ENCODE measurements around the gene SC5D.

- TF ChIP-seq CTCF (IDR thresholded peaks at IDR 0.05) = no peak
- TF ChIP-seq EP300 (IDR thresholded peaks at IDR 0.05) = no peak
Measured at GRCh38 chr11:121255473-121256125, 37.0 kb upstream of the SC5D start.

Data from ovary (tissue), 3 donors.